ENCODE results near the gene PVALEF.

PVALEF gene

GRCh38 chr17:81186203-81186602, 20.9 kb downstream of the PVALEF start:
- no peak for DNase-seq

DNA sequence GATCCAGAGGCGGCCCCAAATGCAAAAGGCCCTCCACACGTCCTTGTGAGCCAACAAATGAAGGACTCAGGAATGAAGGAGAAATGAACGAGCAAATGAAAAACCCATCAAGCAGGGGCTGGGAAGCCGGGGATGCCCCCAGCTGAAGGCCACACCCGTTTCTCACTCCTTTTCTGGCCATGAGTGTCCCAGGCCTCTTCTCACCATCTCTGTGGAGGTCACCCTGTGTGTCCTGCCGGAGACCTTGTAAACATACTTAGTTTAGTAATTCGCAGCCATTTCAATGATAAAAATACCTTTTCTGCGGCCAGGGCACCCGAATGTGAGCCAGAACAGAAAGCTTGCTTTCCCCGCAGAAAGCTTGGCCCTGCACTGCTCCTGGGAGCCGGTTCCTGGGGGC, 21.8 kb downstream of the PVALEF start:
- DNase-seq: no peak

- no peak for DNase-seq
These were observed 22.5 kb downstream of the PVALEF start for GRCh38 chr17:81187586-81188490.

GRCh38 chr17:81188491-81188840, 23.2 kb downstream of the PVALEF start:
- DNase-seq: no peak

DNA sequence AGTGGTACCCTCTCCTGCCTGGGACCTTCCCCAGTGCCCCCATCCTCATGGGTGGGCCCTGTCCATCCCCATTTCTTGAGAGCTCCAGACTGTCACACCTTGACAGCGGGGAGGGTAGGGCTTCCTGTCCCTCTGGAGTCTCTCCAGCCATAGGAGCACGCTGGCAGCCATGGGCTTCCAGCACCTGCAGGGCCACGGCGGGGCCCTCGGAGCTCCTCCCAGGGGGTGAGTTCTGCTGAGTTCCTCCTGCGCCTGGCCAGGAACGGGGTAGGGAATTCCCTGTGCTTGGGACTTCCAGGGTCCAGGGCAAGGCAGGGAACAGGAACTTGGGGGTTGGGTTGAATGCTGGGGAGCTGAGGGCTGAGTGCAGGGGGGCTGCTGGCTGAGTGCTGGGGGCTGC, 23.7 kb downstream of the PVALEF start:
- no peak for DNase-seq

GRCh38 chr17:81189670-81190530, 24.6 kb downstream of the PVALEF start:
- DNase-seq: no peak

- DNase-seq: no peak
These were observed 25.3 kb downstream of the PVALEF start for GRCh38 chr17:81190591-81190990.

- DNase-seq: no peak
These were observed 25.8 kb downstream of the PVALEF start for GRCh38 chr17:81191116-81191515.

DNA sequence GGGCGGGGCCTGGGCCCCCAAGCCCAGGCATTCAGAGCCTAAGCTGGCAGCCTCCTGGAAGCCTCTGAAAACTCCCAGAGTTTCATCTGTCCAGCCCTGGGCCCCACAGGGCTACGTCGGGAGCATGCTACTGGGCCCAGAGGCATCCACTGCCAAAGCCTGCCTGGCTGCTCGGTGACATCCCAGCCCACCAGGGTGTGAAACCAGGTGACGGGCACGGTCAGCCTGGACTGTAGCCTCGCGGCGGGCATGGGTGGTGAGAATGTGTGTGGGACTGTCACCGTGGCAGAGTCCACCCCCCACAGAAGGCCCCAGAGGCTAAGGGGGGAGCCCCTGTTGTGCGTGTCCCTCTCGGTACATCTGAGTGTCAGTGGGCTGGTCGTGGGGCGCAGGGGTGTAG, 26.3 kb downstream of the PVALEF start:
- DNase-seq: no peak

GRCh38 chr17:81192386-81193050, 27.2 kb downstream of the PVALEF start:
- DNase-seq: no peak

GRCh38 chr17:81193051-81193410, 27.7 kb downstream of the PVALEF start:
- no peak for DNase-seq

DNA sequence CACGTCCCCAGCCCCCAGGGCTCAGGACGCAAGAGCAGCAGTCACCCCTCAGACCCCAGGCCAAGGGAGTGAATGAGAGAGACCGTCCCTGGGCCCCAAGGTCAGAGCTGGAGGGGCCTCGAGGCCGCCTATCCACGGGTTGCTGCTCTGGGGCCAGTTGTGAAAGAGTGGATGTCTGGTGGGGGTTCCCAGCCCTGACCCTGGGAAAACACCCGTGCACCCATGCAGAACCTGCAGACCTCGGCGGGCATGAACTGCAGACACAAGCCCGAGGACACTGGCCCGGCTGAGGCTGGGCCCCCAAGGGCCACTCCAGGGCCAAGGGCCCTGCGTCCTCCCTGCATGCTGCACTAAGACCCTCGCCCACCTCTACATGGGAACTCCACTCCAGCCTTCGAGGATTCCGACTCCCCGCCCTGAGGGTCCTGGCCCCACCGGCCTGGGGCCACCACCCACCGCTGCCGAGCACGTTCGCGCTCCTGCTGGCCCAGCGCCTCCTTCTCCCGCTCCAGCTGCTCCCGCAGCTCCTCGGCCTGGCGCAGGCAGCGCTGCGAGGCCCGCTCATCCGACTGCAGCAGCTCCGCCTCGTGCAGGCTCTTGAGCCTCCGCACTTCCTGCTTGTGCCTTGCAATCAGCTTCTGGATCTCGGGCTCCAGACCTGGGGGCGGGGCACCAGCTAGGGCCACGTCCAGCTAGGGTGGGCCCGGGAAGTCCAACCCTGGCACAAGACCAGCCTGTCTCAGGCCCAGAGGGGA, 28.3 kb downstream of the PVALEF start:
- DNase-seq: no peak

GRCh38 chr17:81194225-81194760, 29.0 kb downstream of the PVALEF start:
- DNase-seq: no peak

GRCh38 chr17:81194941-81195901, 29.9 kb downstream of the PVALEF start:
- no peak for DNase-seq

- DNase-seq: no peak
These were observed 30.7 kb downstream of the PVALEF start for GRCh38 chr17:81195941-81196495.

DNA sequence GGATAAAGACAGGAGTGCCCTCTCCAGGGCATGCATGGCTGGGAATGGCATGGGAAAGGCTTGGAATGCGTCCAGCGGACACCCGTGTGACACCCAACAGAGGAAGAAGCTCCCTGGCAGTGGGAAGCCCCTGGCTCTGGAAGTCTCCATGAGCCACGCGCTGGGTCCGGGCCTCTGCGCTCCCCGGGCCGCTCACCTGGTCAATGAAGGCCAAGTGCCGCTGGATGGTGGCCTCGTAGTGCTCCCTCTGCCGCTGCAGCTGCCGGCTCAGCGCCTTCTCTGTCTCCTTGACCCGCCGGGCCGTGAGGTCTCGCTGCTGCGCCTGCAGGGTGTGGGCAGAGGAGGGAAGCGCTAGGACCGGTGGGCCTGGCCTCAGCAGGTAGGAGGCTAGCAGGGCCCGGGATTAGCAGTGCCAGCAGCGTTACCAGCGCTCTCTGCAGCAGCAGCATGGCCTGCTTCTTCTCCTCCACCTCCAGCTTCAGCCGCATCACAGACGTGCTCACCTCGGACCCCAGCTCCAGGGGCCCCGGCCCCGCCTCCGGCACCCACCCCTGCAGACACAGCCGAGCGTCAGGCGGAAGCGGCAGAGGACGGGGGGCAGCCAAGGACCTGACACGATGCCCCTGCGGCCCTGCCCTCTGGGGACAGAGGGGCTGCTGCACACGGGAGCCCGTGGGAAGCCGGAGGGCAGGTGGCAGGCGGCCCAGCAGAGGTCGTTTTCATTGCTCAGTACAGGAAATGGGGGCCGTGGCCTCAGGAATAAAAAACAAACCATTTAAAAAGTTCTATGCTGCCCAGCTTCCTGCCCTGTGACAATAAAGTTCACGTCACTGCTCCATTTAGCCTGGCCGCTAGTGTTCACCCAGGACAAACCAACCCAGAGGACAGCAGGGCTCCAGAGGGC, 31.4 kb downstream of the PVALEF start:
- DNase-seq: no peak

DNA sequence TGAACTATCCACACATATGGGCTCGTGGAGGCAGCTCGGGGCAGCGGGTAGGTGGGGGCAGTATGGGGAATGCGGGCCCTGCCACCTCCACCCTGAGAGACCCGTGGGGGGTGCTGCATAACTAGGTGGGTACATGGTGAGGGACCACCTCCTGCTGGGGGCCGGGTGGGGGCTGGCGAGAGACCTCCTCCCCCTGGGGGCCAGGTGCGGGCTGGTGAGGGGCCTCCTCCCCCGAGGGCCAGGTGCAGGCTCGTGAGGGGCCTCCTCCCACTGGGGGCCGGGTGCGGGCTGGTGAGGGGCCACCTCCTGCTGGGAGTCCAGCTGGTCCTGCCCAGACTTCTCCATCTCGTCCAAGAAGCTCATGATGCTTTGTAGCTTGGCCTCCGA, 32.1 kb downstream of the PVALEF start:
- no peak for DNase-seq

- no peak for DNase-seq
These were observed 32.7 kb downstream of the PVALEF start for GRCh38 chr17:81197831-81198490.

DNA sequence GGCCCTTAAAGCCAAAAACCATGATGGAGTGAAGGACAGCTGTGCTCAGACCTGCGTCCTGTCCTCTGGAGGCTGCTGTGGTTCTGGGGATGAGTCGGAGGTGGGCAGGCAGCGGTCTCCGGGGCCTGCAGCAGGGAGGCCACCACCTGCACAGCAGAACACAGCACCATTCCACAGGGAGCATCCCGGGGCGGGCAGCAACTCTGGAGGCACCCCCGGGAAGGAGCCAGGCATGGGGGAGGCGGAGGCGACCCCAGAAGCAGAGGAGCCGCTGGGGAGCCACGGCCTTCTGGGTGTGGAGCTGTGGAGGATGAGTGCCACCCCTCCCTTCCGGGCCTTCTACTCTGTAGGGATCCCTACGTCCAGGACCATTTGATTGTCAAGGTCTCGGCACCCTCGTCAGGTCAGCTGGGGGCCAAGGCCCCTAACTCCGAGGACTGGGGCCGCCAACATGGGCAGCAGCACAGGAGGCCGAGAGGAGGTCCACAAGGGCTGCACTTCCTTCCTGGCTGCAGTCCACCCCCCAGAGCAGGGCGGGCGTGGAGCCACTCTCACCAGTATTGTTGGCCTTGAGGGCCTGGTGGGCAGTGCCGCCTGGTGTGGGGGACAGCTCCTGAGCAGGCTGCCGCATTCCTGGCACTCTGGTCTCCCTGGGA, 33.6 kb downstream of the PVALEF start:
- DNase-seq: no peak

All from kidney glomerular epithelial cell (primary cell).